ENCODE measurements around the gene CNGA2.

CNGA2 gene

DNA sequence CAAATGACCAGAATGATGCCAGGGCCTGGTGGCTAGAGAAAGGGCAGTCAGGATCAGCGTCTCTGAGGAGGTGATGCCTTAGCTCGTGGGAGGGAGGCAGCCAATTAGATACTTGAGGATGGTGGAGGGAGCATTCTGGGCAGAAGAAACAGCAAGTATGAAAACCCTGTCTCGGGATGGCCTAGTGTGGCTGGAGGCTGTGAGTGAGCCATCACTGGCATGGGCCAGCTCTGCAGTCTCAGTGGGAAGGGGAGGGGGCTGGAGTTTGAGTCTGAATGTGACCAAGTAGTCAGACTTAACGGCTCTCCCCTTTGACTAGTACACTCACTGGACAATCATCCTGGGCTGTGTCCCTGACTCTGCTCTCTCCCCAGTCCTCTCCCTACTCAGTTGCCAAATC, 7.1 kb downstream of the CNGA2 start:
- ChIA-PET POLR2A (no interaction called here), CTCF (no interaction called here)
- TF ChIP-seq, protein P1, sequence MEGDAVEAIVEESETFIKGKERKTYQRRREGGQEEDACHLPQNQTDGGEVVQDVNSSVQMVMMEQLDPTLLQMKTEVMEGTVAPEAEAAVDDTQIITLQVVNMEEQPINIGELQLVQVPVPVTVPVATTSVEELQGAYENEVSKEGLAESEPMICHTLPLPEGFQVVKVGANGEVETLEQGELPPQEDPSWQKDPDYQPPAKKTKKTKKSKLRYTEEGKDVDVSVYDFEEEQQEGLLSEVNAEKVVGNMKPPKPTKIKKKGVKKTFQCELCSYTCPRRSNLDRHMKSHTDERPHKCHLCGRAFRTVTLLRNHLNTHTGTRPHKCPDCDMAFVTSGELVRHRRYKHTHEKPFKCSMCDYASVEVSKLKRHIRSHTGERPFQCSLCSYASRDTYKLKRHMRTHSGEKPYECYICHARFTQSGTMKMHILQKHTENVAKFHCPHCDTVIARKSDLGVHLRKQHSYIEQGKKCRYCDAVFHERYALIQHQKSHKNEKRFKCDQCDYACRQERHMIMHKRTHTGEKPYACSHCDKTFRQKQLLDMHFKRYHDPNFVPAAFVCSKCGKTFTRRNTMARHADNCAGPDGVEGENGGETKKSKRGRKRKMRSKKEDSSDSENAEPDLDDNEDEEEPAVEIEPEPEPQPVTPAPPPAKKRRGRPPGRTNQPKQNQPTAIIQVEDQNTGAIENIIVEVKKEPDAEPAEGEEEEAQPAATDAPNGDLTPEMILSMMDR (IDR thresholded peaks at IDR 0.05; ENCODE audit: insufficient read depth, low read length, missing control alignments): no peak
- H3K4me3 ChIP-seq (ENCODE audit: low read depth, low read length): no peak overlapping the region
- DNase-seq (ENCODE audit: low read depth, low spot score): no peak

DNA sequence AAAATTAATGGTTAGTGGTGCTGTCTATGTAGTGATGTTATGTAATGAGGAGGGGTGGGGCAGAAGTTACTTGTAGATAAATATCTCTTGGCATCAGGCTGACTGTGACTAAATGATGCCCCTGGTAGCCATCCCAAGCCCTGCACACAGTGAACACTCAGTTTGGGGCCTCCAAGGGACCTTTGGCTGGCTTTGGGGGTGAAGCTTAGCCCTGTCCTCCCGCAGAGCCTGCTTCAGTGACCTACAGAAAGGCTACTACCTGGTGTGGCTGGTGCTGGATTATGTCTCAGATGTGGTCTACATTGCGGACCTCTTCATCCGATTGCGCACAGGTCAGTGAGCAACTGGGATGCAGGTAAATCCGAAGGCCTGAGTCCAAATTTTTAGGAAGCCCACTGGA, 7.8 kb downstream of the CNGA2 start:
- TF ChIP-seq, protein P1 (IDR thresholded peaks at IDR 0.05; ENCODE audit: insufficient read depth, low read length, missing control alignments): no peak
- no peak for DNase-seq (ENCODE audit: low read depth, low spot score)
- no peak overlapping the region for H3K4me3 ChIP-seq (ENCODE audit: low read depth, low read length)
- CTCF ChIA-PET: no interaction called here
- POLR2A ChIA-PET: no interaction called here

DNA sequence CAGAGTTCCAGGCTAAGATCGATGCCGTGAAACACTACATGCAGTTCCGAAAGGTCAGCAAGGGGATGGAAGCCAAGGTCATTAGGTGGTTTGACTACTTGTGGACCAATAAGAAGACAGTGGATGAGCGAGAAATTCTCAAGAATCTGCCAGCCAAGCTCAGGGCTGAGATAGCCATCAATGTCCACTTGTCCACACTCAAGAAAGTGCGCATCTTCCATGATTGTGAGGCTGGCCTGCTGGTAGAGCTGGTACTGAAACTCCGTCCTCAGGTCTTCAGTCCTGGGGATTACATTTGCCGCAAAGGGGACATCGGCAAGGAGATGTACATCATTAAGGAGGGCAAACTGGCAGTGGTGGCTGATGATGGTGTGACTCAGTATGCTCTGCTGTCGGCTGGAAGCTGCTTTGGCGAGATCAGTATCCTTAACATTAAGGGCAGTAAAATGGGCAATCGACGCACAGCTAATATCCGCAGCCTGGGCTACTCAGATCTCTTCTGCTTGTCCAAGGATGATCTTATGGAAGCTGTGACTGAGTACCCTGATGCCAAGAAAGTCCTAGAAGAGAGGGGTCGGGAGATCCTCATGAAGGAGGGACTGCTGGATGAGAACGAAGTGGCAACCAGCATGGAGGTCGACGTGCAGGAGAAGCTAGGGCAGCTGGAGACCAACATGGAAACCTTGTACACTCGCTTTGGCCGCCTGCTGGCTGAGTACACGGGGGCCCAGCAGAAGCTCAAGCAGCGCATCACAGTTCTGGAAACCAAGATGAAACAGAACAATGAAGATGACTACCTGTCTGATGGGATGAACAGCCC, 9.3 kb downstream of the CNGA2 start:
- DNase-seq (ENCODE audit: low read depth, low spot score): no peak
- H3K4me3 ChIP-seq (ENCODE audit: low read depth, low read length): no peak overlapping the region
- TF ChIP-seq, protein P1 (IDR thresholded peaks at IDR 0.05; ENCODE audit: insufficient read depth, low read length, missing control alignments): no peak
- ChIA-PET CTCF (interaction anchor here (0.8 to 1.4 kb wide), 3 partner anchors 9 to 891 kb away, joined by 3 to 7 read pairs (median 5); no protein-coding TSS in a partner anchor), POLR2A (no interaction called here)

DNA sequence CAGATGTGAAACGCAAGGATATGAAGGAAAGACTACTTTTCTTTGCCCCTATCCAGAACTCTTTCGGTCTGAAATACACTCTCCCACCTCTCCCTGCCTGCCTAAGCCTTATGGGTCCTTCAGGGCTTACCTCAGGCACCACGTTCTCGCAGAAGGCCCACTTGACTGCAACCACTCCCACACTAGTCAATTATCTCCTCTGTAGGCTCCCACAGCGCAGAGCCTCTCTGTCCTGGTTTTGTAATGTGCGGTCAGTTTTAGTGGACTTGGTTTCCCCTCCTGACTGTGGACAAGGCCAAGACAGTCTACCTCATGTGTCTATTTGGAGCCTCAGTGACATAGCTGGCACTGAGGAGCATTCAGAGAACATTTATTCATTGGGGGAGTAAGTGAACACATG, 11.1 kb downstream of the CNGA2 start:
- POLR2A ChIA-PET: no interaction called here
- TF ChIP-seq, protein P1 (IDR thresholded peaks at IDR 0.05; ENCODE audit: insufficient read depth, low read length, missing control alignments): no peak
- no peak for DNase-seq (ENCODE audit: low read depth, low spot score)
- CTCF ChIA-PET: no interaction called here
- no peak overlapping the region for H3K4me3 ChIP-seq (ENCODE audit: low read depth, low read length)

DNA sequence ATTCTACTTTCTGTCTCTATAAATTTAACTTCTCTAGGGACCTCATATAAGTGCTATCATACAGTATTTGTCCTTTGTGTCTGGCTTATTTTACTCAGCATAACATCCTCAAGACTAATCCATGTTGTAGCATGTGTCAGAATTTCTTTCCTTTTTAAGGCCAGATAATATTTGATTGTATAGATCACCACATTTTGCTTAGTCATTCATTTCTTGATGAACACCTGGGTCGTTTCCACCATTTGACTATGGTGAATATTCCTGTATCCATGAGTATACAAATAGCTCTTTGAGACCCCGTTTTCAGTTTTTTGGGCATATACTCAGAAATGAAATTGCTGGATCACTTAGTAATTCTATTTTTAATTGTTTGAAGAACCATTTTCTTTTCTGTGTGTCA, 12.0 kb downstream of the CNGA2 start:
- DNase-seq (ENCODE audit: low read depth, low spot score): no peak
- POLR2A ChIA-PET: no interaction called here
- no peak overlapping the region for H3K4me3 ChIP-seq (ENCODE audit: low read depth, low read length)
- CTCF ChIA-PET: interaction anchor here (0.8 to 11.5 kb wide), 3 partner anchors 596 to 1159 kb away, joined by 3 to 303 read pairs (median 3); no protein-coding TSS in a partner anchor
- TF ChIP-seq, protein P1 (IDR thresholded peaks at IDR 0.05; ENCODE audit: insufficient read depth, low read length, missing control alignments): no peak

DNA sequence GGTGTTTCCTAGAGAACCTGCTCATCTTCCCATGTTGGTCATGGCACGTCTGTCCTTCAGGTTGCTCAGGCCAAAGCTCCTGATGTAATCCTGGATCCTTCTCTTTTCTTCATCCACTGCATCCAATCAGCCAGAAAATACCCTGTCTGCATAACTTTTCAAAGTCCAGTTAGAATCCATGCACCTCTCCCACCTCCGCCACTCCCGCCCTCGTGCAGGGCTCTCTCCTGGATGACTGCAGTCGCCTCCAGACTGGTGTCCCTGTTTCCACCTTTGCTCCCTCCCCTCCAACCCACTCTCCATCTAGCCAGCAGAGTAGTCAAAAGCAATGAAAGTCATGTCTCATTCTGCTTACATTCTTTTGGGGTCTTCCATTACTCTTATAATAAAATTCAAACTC, 16.0 kb downstream of the CNGA2 start:
- H3K4me3 ChIP-seq (ENCODE audit: low read depth, low read length): no peak overlapping the region
- DNase-seq (ENCODE audit: low read depth, low spot score): no peak
- POLR2A ChIA-PET: interaction anchor here (0.7 kb wide), 1 partner anchor 886 kb away, joined by 3 read pairs; no protein-coding TSS in a partner anchor
- TF ChIP-seq, protein P1 (IDR thresholded peaks at IDR 0.05; ENCODE audit: insufficient read depth, low read length, missing control alignments): no peak
- CTCF ChIA-PET: interaction anchor here (0.6 to 11.5 kb wide), 7 partner anchors 13 to 1066 kb away, joined by 3 to 303 read pairs (median 4); no protein-coding TSS in a partner anchor

Measured in AG04449 (cell line).